ENCODE measurements around the gene FAM174B.

The FAM174B gene

GRCh38 chr15:92631721-92632120 lies 23.9 kb downstream of the FAM174B start:
- H4K20me1 ChIP-seq (ENCODE audit: insufficient read depth, low read length), result no peaks in the 10 kb centered on the region
- no peaks in the 10 kb centered on the region for H3K4me1 ChIP-seq (ENCODE audit: insufficient read depth, low read length)
- H3K9ac ChIP-seq (ENCODE audit: low read depth, low read length), result no peak overlapping the region
- H3K36me3 ChIP-seq (ENCODE audit: insufficient read depth, low read length), result no peaks in the 10 kb centered on the region
- DNase-seq, result no peak
- ATAC-seq (ENCODE audit: insufficient read depth, low read depth), result no peak
- TF ChIP-seq EZH2 (IDR thresholded peaks at IDR 0.05; ENCODE audit: borderline replicate concordance, low read depth, low read length, severe bottlenecking) (no peak), CTCF (IDR thresholded peaks at IDR 0.05; ENCODE audit: borderline replicate concordance, extremely low read depth, low read length, poor library complexity, severe bottlenecking) (peak; percentile 20)
- H2AFZ ChIP-seq (ENCODE audit: low read depth, low read length), result no peak overlapping the region
- no peaks in the 10 kb centered on the region for H3K79me2 ChIP-seq (ENCODE audit: insufficient read depth, low read length)
- no peak overlapping the region for H3K4me3 ChIP-seq (ENCODE audit: low read depth in 1 of 2, low read length in 2 of 2)
- no peaks in the 10 kb centered on the region for H3K27me3 ChIP-seq (ENCODE audit: insufficient read depth, low read length, poor library complexity)
- H3K4me2 ChIP-seq (ENCODE audit: insufficient read depth, low read length), result no peak overlapping the region
- H3K9me3 ChIP-seq (ENCODE audit: insufficient read depth, low read length, severe bottlenecking), result no peaks in the 10 kb centered on the region
- H3K27ac ChIP-seq (ENCODE audit: low read length), result no peak overlapping the region

- no peak overlapping the region for H3K4me2 ChIP-seq (ENCODE audit: insufficient read depth, low read length)
- H2AFZ ChIP-seq (ENCODE audit: low read depth, low read length), result no peak overlapping the region
- no peak overlapping the region for H3K27ac ChIP-seq (ENCODE audit: low read length)
- DNase-seq, result no peak
- no peaks in the 10 kb centered on the region for H3K4me1 ChIP-seq (ENCODE audit: insufficient read depth, low read length)
- ATAC-seq (ENCODE audit: insufficient read depth, low read depth), result no peak
- H3K36me3 ChIP-seq (ENCODE audit: insufficient read depth, low read length), result no peaks in the 10 kb centered on the region
- H3K4me3 ChIP-seq (ENCODE audit: low read depth in 1 of 2, low read length in 2 of 2), result no peak overlapping the region
- no peaks in the 10 kb centered on the region for H3K9me3 ChIP-seq (ENCODE audit: insufficient read depth, low read length, severe bottlenecking)
- H3K79me2 ChIP-seq (ENCODE audit: insufficient read depth, low read length), result no peaks in the 10 kb centered on the region
- no peak for TF ChIP-seq EZH2 (IDR thresholded peaks at IDR 0.05; ENCODE audit: borderline replicate concordance, low read depth, low read length, severe bottlenecking)
- TF ChIP-seq CTCF (IDR thresholded peaks at IDR 0.05; ENCODE audit: borderline replicate concordance, extremely low read depth, low read length, poor library complexity, severe bottlenecking), result no peak
- H3K27me3 ChIP-seq (ENCODE audit: insufficient read depth, low read length, poor library complexity), result no peaks in the 10 kb centered on the region
- H3K9ac ChIP-seq (ENCODE audit: low read depth, low read length), result no peak overlapping the region
- H4K20me1 ChIP-seq (ENCODE audit: insufficient read depth, low read length), result no peaks in the 10 kb centered on the region
Measured at GRCh38 chr15:92629975-92630626, 25.5 kb downstream of the FAM174B start.

- H4K20me1 ChIP-seq (ENCODE audit: insufficient read depth, low read length), result no peaks in the 10 kb centered on the region
- H3K9ac ChIP-seq (ENCODE audit: low read depth, low read length), result no peak overlapping the region
- H2AFZ ChIP-seq (ENCODE audit: low read depth, low read length), result no peak overlapping the region
- H3K79me2 ChIP-seq (ENCODE audit: insufficient read depth, low read length), result no peaks in the 10 kb centered on the region
- no peak overlapping the region for H3K4me3 ChIP-seq (ENCODE audit: low read depth in 1 of 2, low read length in 2 of 2)
- DNase-seq, result no peak
- H3K9me3 ChIP-seq (ENCODE audit: insufficient read depth, low read length, severe bottlenecking), result no peaks in the 10 kb centered on the region
- H3K36me3 ChIP-seq (ENCODE audit: insufficient read depth, low read length), result no peaks in the 10 kb centered on the region
- no peaks in the 10 kb centered on the region for H3K27me3 ChIP-seq (ENCODE audit: insufficient read depth, low read length, poor library complexity)
- no peak for TF ChIP-seq CTCF (IDR thresholded peaks at IDR 0.05; ENCODE audit: borderline replicate concordance, extremely low read depth, low read length, poor library complexity, severe bottlenecking)
- no peak overlapping the region for H3K27ac ChIP-seq (ENCODE audit: low read length)
- ATAC-seq (ENCODE audit: insufficient read depth, low read depth), result no peak
- H3K4me2 ChIP-seq (ENCODE audit: insufficient read depth, low read length), result no peak overlapping the region
- no peaks in the 10 kb centered on the region for H3K4me1 ChIP-seq (ENCODE audit: insufficient read depth, low read length)
Measured at GRCh38 chr15:92629276-92629974, 26.1 kb downstream of the FAM174B start.

Data from DND-41 (cell line).